ENCODE measurements around the gene EXOC6B.

EXOC6B gene

DNA sequence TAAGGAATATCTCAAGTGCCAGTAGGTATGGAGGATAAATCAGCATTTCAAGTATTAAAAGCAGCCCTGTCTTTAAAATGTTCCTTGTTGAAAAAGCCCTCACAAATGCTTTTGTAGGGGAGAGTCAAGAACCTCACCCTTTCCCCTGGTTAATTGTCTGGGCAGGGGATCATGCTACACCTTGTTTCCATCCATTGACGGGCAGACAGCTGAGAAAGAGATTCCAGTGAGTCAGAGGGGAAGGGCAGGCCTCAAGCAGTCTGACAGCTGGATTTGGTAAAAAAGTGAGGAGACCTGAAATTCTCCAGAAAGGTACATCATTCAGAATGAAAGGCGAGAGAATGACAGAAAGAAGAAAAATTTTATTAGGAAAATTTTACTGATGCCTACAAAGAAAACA lies 475.0 kb downstream of the EXOC6B start:
- TF ChIP-seq ZNF274 (IDR thresholded peaks at IDR 0.05; ENCODE audit: low read depth, low read length) = no peak
- H3K4me3 ChIP-seq (ENCODE audit: low read length) = no peak overlapping the region

DNA sequence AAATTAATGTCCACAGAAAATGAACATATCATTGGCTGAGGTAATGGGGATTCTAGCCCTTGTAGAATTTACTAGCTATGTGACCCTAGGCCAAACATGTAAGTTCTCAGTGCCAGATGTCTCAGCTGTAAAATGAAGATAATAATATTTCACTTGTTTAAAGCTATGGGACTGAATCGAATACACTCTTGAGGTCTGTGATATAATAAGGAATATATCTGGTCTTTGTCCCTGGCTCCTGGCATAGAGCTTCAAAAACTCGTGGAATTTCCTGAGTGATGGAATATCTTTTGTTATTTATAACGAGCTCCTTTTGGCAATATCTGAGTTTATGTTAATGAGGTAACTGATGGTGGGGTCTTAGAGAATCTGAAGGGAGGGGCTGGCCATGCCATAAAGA lies 476.8 kb downstream of the EXOC6B start:
- TF ChIP-seq ZNF274 (IDR thresholded peaks at IDR 0.05; ENCODE audit: low read depth, low read length) = no peak
- no peak overlapping the region for H3K4me3 ChIP-seq (ENCODE audit: low read length)

DNA sequence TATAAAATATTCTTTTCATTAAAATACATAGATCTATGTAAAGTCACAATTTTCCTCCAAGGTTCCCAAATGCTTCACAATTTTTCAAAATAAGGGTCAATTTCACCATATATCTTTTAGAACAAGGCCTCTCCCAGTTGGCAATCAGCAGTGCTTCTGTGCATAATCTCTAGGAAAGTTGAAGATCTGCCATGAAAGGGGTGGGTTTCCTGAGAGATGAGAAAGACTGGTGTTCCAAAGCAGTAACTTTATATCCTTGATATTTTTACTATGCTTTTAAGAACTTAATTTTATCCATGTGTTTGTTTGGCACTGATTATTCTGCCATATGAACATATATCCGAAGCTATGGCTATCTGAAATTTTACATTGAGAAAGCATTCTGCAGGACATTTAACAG lies 478.8 kb downstream of the EXOC6B start:
- TF ChIP-seq ZNF274 (IDR thresholded peaks at IDR 0.05; ENCODE audit: low read depth, low read length) = no peak
- no peak overlapping the region for H3K4me3 ChIP-seq (ENCODE audit: low read length)

DNA sequence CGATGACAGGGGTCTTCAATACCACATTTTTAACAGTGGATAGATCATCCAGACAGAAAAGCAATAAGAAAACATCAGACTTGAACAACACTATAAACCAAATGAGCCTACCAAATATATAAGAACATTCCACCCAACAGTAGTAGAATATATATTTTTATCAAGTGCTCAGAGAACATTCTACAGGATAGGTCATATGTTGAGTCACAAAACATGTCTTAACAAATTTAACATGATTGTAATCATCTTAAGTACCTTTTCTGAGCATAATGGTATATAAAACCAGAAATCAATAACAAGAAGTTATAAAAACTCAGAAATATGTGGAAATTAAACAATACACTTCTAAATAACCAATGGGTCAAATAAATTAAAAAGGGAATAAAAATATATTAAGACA lies 484.2 kb downstream of the EXOC6B start:
- no peak for TF ChIP-seq ZNF274 (IDR thresholded peaks at IDR 0.05; ENCODE audit: low read depth, low read length)
- no peak overlapping the region for H3K4me3 ChIP-seq (ENCODE audit: low read length)

DNA sequence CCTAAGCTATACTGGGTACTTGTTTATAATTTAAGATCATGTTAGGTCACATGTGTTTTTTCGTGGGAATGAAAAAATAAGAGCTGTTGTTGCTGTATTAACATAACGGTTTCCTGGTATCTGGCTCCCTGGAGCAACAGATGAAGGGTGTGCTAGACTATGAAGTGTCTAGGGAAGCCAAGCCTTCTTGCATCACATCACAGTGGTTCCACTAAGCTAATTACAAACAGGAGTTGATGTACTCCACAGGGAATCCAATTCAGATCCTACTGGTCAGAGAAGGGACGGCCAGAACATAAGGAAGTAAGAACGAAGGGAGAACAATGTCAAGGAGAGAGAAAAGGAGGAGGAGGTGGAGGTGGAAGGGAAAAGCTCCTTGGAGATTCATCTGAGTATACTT lies 485.2 kb downstream of the EXOC6B start:
- TF ChIP-seq ZNF274 (IDR thresholded peaks at IDR 0.05; ENCODE audit: low read depth, low read length) = no peak
- no peak overlapping the region for H3K4me3 ChIP-seq (ENCODE audit: low read length)

DNA sequence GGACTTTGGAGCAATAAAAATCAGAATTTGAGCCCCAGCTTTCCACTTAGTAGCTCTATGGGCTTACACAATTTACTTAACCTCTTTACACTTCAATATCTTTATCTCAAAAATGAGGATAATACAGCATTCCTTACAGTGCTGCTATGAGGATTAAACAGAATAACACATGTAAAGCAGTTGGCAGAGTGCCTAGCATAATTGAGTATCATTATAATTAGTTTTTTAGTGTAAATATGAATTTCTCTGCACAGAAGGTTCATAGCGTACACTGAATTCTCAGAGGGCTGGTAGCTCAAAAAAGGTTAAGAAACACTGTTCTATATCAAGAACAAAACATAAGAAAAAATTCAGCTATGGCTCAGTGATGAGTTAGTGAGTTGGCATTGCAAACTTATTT lies 487.8 kb downstream of the EXOC6B start:
- TF ChIP-seq ZNF274 (IDR thresholded peaks at IDR 0.05; ENCODE audit: low read depth, low read length) = no peak

DNA sequence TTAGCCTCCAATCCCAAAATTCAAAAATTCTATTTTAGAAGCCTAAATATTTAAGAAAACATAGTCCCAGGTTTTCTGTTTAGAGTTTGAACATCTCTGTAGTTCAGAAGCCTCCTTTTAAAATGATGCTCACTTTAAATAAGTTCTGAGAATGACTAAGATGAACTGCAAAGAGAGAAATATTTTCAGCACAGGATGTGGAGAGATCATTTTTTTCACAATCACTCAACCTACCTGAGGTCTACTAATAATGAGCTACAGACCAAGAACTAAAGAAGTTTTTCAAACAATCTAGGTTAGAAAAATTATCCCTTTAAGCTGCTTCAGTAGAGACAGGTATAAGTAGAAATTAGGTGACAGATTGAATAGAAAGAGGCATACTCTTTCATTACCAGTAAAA lies 493.1 kb downstream of the EXOC6B start:
- TF ChIP-seq ZNF274 (IDR thresholded peaks at IDR 0.05; ENCODE audit: low read depth, low read length) = no peak
- H3K4me3 ChIP-seq (ENCODE audit: low read length) = no peak overlapping the region

More for the DNA sequence above, 487.8 kb downstream of the EXOC6B start:
- H3K4me3 ChIP-seq (ENCODE audit: low read length) = no peak overlapping the region

DNA sequence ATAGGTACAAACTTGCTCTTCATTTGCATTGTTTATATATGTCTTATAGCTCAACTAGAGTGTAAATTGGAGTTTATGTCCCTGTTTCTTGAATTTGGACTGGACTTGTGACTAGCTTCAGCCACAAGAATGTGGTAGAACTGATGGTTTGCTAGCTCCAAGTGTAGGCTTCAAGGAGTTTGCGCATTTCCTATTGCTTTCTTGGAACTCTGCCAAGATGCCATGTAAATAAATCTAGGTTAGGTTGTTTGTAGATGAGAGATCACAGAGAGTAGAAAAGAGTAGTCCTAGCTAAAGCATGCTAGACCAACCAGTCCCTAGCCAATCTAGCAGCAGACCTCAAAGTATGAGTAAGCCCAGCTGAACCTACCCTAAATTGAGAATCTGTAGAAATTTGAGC lies 495.2 kb downstream of the EXOC6B start:
- H3K4me3 ChIP-seq (ENCODE audit: low read length) = no peak overlapping the region
- TF ChIP-seq ZNF274 (IDR thresholded peaks at IDR 0.05; ENCODE audit: low read depth, low read length) = no peak

DNA sequence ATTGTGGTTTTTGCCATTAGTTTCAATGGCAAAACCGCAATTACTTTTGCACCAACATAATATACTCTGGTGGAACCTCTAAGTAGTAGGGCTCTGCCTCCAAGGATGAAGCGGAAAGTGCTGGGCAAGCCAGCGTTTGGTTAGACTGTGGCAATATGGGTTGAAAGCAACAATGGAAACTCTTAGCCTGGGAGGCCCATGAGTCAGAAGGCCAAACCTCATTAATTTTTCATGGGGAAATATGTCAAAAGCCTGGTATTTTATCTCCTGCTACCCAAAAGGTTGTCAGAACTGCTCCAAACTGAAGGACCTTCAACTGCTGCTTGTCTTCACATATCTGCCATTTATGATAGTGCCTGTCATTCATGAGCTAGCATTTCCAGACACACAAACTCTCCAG lies 499.1 kb downstream of the EXOC6B start:
- TF ChIP-seq ZNF274 (IDR thresholded peaks at IDR 0.05; ENCODE audit: low read depth, low read length) = no peak
- H3K4me3 ChIP-seq (ENCODE audit: low read length) = no peak overlapping the region

DNA sequence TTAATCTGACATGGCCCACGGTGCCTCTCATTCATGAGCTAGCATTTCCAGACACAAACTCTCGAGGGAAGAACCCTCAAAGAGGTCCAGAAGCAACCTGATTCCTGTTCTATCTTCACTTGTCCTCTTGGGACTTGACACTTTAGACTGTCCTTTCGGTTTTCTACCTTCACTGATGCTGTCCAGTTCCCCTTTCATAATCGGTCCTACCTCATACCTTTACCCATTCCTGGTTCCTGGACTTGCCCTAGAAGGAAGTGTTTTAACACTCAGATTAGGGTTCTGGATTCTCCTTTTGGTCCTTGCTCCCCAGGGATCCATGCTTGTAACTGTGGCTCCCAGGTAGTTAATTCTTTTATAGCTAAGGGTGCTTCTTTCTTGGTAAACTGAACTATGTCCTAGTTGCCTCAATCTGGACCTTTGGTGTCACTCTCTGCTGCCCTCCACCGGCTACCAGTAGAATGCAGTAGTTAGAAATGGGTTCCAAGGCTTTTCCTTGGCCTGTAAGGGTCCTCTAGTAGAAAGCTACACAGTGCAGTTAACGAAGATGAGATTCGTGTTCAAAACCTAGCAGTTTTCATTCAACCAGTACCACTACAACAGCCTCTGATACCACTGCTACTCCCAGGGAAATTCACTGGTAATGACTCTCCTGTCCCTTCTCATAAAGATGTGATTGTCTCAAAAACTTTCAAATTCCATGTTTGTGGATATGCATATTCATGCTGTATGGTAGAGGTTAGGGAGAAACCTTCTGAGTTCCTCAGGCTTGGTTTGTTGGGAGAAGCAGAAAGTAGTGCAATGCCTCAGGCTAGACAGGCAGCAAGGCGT lies 500.0 kb downstream of the EXOC6B start:
- no peak for TF ChIP-seq ZNF274 (IDR thresholded peaks at IDR 0.05; ENCODE audit: low read depth, low read length)
- H3K4me3 ChIP-seq (ENCODE audit: low read length) = no peak overlapping the region

DNA sequence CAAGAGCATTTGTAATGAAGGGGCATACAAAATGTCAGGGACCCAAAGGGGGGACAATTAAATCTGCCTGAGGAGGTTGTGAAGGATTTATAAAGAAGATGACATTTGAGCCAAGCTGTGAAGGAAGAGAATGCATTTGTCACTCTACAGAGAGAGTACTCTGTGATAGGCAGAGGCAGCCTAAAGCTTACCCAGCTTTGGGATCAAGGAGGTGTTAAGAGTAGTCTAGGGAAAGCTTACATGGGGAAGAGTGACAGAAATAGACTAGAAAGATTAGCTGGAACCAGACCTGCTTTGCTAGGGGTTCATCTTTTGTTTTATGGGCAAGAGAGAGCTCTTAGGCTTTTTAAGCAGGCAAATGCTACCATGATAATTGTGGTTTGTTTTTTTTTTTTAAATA lies 509.1 kb downstream of the EXOC6B start:
- TF ChIP-seq ZNF274 (IDR thresholded peaks at IDR 0.05; ENCODE audit: low read depth, low read length) = no peak
- no peak overlapping the region for H3K4me3 ChIP-seq (ENCODE audit: low read length)

DNA sequence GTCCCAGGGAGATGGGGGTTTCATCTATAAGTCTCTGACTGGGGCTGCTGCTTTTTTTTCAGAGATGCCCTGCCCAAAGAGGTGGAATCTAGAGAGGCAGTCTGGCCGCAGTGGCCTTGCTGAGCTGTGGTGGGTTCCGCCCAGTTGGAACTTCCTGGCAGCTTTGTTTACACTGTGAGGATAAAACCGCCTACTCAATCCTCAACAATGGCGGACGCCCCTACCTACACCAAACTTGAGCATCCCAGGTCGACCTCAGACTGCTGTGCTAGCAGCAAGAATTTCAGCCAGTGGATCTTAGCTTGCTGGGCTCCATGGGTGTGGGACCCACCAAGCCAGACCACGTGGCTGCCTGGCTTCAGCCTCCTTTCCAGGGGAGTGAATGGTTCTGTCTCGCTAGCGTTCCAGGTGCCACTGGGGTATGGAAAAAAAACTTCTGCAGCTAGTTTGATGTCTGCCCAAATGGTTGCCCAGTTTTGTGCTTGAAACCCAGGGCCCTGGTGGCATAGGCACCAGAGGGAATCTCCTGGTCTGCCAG lies 525.6 kb downstream of the EXOC6B start:
- no peak overlapping the region for H3K4me3 ChIP-seq (ENCODE audit: low read length)
- no peak for TF ChIP-seq ZNF274 (IDR thresholded peaks at IDR 0.05; ENCODE audit: low read depth, low read length)

DNA sequence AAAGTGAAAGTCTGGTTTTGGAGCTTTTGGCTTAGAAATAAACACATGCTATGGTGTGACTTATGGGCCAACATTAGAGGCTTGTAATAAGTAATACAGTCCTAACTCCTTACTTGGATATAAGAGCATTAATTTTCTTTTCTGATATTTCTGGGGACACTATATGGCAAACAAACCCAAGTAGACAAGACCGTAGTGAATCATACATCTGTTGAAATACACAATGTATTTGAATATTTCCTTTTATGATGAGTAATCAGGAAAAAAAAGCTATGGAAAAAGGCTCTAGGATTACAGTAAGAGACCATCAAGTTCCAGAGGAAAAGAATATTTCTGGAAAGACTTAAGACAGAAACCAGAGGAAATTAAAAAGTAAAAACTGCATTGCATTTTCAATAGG lies 532.2 kb downstream of the EXOC6B start:
- H3K4me3 ChIP-seq (ENCODE audit: low read length) = no peak overlapping the region
- no peak for TF ChIP-seq ZNF274 (IDR thresholded peaks at IDR 0.05; ENCODE audit: low read depth, low read length)

DNA sequence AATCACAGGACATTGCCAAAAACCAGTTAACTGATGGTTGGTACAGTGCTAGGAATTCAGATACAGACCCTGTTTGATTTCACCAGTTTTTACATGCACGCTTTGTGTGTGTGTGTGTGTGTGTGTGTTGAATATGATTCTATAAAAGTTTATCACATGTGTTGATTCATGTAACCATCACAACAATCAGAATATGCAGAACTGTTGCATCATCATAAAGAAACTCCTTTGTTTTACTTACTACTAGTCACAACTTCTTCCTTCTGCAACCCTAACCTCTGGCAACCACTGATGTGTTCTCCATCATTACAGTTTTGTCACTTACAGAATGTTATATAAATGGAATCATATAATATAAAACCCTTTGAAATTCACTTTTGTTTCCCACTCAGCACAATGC lies 533.4 kb downstream of the EXOC6B start:
- no peak for TF ChIP-seq ZNF274 (IDR thresholded peaks at IDR 0.05; ENCODE audit: low read depth, low read length)
- H3K4me3 ChIP-seq (ENCODE audit: low read length) = no peak overlapping the region

DNA sequence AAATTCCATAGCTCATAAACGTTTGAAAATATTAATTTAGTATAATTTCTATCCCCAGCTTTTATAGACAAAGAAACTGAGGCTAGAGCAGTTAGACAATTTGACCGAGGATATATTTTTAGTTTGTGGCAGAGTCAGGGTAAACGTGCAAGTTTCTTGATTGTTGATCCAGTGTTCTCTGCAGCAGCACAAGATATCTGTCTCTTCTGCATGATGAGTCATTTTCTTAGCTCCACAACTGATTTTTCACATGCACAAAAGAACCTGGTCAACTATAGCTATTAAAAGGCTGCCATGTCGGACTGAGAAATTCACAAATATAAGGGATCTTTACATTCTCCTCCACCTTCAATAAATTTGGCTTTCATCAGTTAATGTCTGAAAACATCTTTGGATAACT lies 534.8 kb downstream of the EXOC6B start:
- no peak for TF ChIP-seq ZNF274 (IDR thresholded peaks at IDR 0.05; ENCODE audit: low read depth, low read length)
- no peak overlapping the region for H3K4me3 ChIP-seq (ENCODE audit: low read length)

DNA sequence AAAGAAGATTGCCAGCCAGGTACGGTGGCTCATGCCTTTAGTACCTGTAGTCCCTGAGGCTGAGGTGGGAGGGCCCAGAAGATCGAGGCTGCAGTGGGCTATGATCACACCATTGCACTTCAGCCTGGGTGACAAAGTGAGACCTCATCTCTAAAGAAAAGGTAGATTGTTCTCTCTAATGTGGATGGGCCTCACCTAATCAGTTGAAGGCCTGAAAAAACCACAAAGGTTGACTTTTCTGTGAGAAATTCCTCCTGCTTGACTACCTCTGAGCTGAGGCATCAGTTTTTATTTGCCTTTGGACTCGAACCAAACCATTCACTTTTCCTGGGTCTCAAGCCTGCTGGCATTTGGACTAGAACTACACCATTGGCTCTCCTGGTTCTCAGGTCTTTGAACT lies 536.1 kb downstream of the EXOC6B start:
- no peak overlapping the region for H3K4me3 ChIP-seq (ENCODE audit: low read length)
- no peak for TF ChIP-seq ZNF274 (IDR thresholded peaks at IDR 0.05; ENCODE audit: low read depth, low read length)
